GM23338 (cell line): ENCODE measurements around the gene AFAP1. TPM values are rescaled to one million over a fixed set of nuclear protein-coding genes. Genes with fewer than 3 reads are reported as not detected.

Source experiments
- ATAC-seq: fragments of 200-7000 bp; cut with Tn5 transposase; 3 replicates; pipeline ENCODE4 v1.9.1; 2020
- DNase-seq: peaks from one replicate; pipeline ENCODE4 v3.0.0-alpha.2; 2015; ENCODE audit warnings: low spot score
- H2AFZ ChIP-seq: fragments of 200-600 bp; sonication (generic); 2 replicates; pipeline ENCODE4 v1.8.0; 2016; ENCODE audit warnings: antibody characterized with exemption, mild to moderate bottlenecking, moderate library complexity
- H3F3A ChIP-seq: fragments of 200-600 bp; sonication (generic); replicated peaks from 2 replicates; pipeline ENCODE4 v1.8.0; 2017; ENCODE audit warnings: antibody characterized with exemption, mixed run types, low read depth
- H3K27ac ChIP-seq: fragments of 200-600 bp; sonication (generic); 2 replicates; pipeline ENCODE4 v1.6.1; 2016; ENCODE audit warnings: low read depth
- H3K27me3 ChIP-seq: fragments of 200-600 bp; sonication (generic); 2 replicates; pipeline ENCODE4 v1.8.0; 2016; ENCODE audit warnings: mild to moderate bottlenecking, mixed run types, moderate library complexity; ENCODE audit not compliant: insufficient read depth
- H3K36me3 ChIP-seq: fragments of 200-600 bp; sonication (generic); 2 replicates; pipeline ENCODE4 v1.8.0; 2016; ENCODE audit warnings: mild to moderate bottlenecking; ENCODE audit not compliant: insufficient read depth
- H3K4me1 ChIP-seq: fragments of 200-600 bp; sonication (generic); 2 replicates; pipeline ENCODE4 v1.8.0; 2016; ENCODE audit warnings: mild to moderate bottlenecking, moderate library complexity; ENCODE audit not compliant: insufficient read depth
- H3K4me2 ChIP-seq: fragments of 200-600 bp; sonication (generic); 2 replicates; pipeline ENCODE4 v1.7.1; 2017; ENCODE audit warnings: mixed run types
- H3K4me3 ChIP-seq: fragments of 200-600 bp; sonication (generic); 2 replicates; pipeline ENCODE4 v1.6.1; 2016; ENCODE audit warnings: mixed run types
- H3K79me2 ChIP-seq: fragments of 200-600 bp; sonication (generic); replicated peaks from 2 replicates; pipeline ENCODE4 v1.8.0; 2017; ENCODE audit warnings: mild to moderate bottlenecking; ENCODE audit not compliant: insufficient read depth
- H3K9me2 ChIP-seq: fragments of 200-600 bp; sonication (generic); 2 replicates; pipeline ENCODE4 v1.8.0; 2017; ENCODE audit not compliant: insufficient read depth
- H4K20me1 ChIP-seq: fragments of 200-600 bp; sonication (generic); replicated peaks from 2 replicates; pipeline ENCODE4 v1.8.0; 2017; ENCODE audit warnings: mild to moderate bottlenecking; ENCODE audit not compliant: insufficient read depth
- H3K27ac Mint-ChIP-seq: 2 replicates; pipeline ENCODE4 v1.8.0; 2020; ENCODE audit warnings: inconsistent platforms, mild to moderate bottlenecking, moderate library complexity, mixed read lengths
- H3K27me3 Mint-ChIP-seq: 3 replicates; pipeline ENCODE4 v1.8.0; 2022; ENCODE audit warnings: low read depth, mild to moderate bottlenecking, moderate library complexity, mixed read lengths, inconsistent platforms; ENCODE audit not compliant: insufficient read depth, poor library complexity
- H3K36me3 Mint-ChIP-seq: 3 replicates; pipeline ENCODE4 v1.8.0; 2021; ENCODE audit warnings: low read depth, mild to moderate bottlenecking, inconsistent platforms, moderate library complexity, mixed read lengths
- H3K4me1 Mint-ChIP-seq: 3 replicates; pipeline ENCODE4 v1.8.0; 2020; ENCODE audit warnings: mild to moderate bottlenecking, inconsistent platforms, mixed read lengths
- H3K4me3 Mint-ChIP-seq: 3 replicates; pipeline ENCODE4 v1.8.0; 2021; ENCODE audit warnings: moderate library complexity, mild to moderate bottlenecking, inconsistent platforms, mixed read lengths
- H3K9me3 Mint-ChIP-seq: 3 replicates; pipeline ENCODE4 v1.8.0; 2020; ENCODE audit warnings: moderate library complexity, mild to moderate bottlenecking, inconsistent platforms, mixed read lengths
- CREB1 ChIP-seq: fragments of 250-450 bp; sonication (Bioruptor Pico); IDR thresholded peaks from 2 replicates; pipeline ENCODE4 v1.5.0; 2020; ENCODE audit warnings: low read depth, mild to moderate bottlenecking, moderate library complexity
- CTCF ChIP-seq, 2 experiments: fragments of 200-600 bp in 1 of 2; sonication (generic) in 1 of 2; conservative IDR thresholded peaks; 2 replicates each; pipeline versions ENCODE4 v1.5.1 to v1.6.1; 2016 to 2017; ENCODE audit warnings: antibody characterized with exemption in 2 of 2, low read depth in 2 of 2, mild to moderate bottlenecking in 2 of 2, moderate library complexity in 1 of 2
- ETS1 ChIP-seq: IDR thresholded peaks from 2 replicates; pipeline ENCODE4 v1.6.1; 2016; ENCODE audit warnings: antibody characterized with exemption
- EZH2phosphoT487 ChIP-seq: fragments of 200-600 bp; sonication (generic); IDR thresholded peaks from one replicate; pipeline ENCODE4 v1.8.1; 2018; ENCODE audit warnings: antibody characterized with exemption; ENCODE audit not compliant: unreplicated experiment
- STAT1 ChIP-seq: IDR thresholded peaks from one replicate; pipeline ENCODE4 v1.6.1; 2016; ENCODE audit warnings: antibody characterized with exemption; ENCODE audit not compliant: unreplicated experiment
- ZNF114 ChIP-seq: fragments of 250-450 bp; sonication (Bioruptor Pico); IDR thresholded peaks from 2 replicates; pipeline ENCODE4 v1.5.0; 2020; ENCODE audit warnings: mild to moderate bottlenecking, moderate library complexity
- ZNF462 ChIP-seq: fragments of 250-450 bp; sonication (Bioruptor Pico); IDR thresholded peaks from 2 replicates; pipeline ENCODE4 v1.5.0; 2020; ENCODE audit warnings: mild to moderate bottlenecking, moderate library complexity
- polyA plus RNA-seq: library from polyadenylated mRNA; unstranded; fragments of >200 nt; fragmentation: Nextera tagmentation; extraction: Ambion mirVana; gene quantifications from 2 replicates; pipeline ENCODE4 v1.2.1, GENCODE V29; 2016
- total RNA-seq: library from RNA; depleted of rRNA; stranded (reverse); fragments of >200 nt; shearing (Covaris generic); gene quantifications from 2 replicates; pipeline ENCODE4 v1.2.3, GENCODE V29; 2014
- TF ChIP-seq, protein P1 (sequence below): IDR thresholded peaks from one replicate; pipeline ENCODE4 v1.6.1; 2018; ENCODE audit warnings: antibody characterized with exemption; ENCODE audit not compliant: unreplicated experiment

AFAP1 gene
- total and polyA plus RNA-seq, 2 experiments from 2014 or later, result 6.5 to 21.5 TPM

DNA sequence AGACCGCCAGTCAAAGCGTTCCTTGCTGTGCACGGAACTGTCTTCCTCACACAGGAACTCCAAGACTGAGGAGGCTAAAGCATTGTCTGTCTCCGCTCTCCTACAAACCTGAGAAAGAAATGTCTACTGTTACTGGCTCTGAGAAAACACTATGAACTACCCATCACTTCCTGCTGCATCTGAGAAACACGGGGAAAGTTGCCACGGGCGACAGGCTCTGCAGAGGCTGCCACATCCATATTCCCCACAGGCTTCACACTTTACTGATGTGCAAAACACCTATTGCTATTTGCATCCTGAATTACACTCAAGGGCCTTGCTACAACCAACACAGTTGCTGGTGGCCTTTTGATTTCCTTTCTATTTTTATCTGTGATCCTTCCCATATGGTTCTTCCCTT lies 59.0 kb downstream of the AFAP1 start (continued):
- TF ChIP-seq, protein P1, sequence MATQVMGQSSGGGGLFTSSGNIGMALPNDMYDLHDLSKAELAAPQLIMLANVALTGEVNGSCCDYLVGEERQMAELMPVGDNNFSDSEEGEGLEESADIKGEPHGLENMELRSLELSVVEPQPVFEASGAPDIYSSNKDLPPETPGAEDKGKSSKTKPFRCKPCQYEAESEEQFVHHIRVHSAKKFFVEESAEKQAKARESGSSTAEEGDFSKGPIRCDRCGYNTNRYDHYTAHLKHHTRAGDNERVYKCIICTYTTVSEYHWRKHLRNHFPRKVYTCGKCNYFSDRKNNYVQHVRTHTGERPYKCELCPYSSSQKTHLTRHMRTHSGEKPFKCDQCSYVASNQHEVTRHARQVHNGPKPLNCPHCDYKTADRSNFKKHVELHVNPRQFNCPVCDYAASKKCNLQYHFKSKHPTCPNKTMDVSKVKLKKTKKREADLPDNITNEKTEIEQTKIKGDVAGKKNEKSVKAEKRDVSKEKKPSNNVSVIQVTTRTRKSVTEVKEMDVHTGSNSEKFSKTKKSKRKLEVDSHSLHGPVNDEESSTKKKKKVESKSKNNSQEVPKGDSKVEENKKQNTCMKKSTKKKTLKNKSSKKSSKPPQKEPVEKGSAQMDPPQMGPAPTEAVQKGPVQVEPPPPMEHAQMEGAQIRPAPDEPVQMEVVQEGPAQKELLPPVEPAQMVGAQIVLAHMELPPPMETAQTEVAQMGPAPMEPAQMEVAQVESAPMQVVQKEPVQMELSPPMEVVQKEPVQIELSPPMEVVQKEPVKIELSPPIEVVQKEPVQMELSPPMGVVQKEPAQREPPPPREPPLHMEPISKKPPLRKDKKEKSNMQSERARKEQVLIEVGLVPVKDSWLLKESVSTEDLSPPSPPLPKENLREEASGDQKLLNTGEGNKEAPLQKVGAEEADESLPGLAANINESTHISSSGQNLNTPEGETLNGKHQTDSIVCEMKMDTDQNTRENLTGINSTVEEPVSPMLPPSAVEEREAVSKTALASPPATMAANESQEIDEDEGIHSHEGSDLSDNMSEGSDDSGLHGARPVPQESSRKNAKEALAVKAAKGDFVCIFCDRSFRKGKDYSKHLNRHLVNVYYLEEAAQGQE, result no peak
- TF ChIP-seq CREB1 (CRISPR knock-in tag) (no peak), ZNF114 (no peak)

- Histone ChIP-seq H4K20me1 (peaks cover 4% of the 10 kb centered on the region; the same call in 1 of the 2 replicates), H3K9me2 (no peaks in the 10 kb centered on the region), H2AFZ (no peak overlapping the region), H3F3A (no peaks in the 10 kb centered on the region), H3K36me3 (no peaks in the 10 kb centered on the region), H3K27ac (no peak overlapping the region), H3K79me2 (peaks cover 90% of the 10 kb centered on the region), H3K4me1 (peaks cover 34% of the 10 kb centered on the region), H3K4me2 (no peak overlapping the region), H3K4me3 (no peak overlapping the region), H3K27me3 (no peaks in the 10 kb centered on the region)
- peaks cover 34% of the 10 kb centered on the region for H3K4me1 Mint-ChIP-seq
- no peak overlapping the region for H3K4me3 Mint-ChIP-seq
- H3K36me3 Mint-ChIP-seq, result peaks cover 3% of the 10 kb centered on the region; the same call in 2 of the 3 replicates
- ATAC-seq, result no peak
- H3K27me3 Mint-ChIP-seq, result peaks cover 7% of the 10 kb centered on the region
- DNase-seq, result no peak
- H3K9me3 Mint-ChIP-seq, result peaks cover 6% of the 10 kb centered on the region; the same call in 2 of the 3 replicates
- H3K27ac Mint-ChIP-seq, result no peak overlapping the region; the same call in 1 of the 2 replicates
- TF ChIP-seq ETS1 (no peak), CTCF (conservative IDR thresholded peaks at IDR 0.05; ENCODE audit: low read depth in 2 of 2) (no peak), STAT1 (no peak), ZNF462 (no peak), EZH2phosphoT487 (no peak)
- TF ChIP-seq, protein P1, result no peak
Observed at GRCh38 chr4:7879127-7879526, 60.5 kb downstream of the AFAP1 start.
